HG02610 (cell line): ENCODE results near the gene EEF1B2.
"Not testable (repeated sequence)": the region's sequence is repeated elsewhere in the genome, so short reads cannot be mapped to it uniquely, and the experiment has no call there.

Experiments
- ATAC-seq: cut with Tn5 transposase; IDR thresholded peaks from one replicate; pipeline ENCODE4 v1.9.1; 2021; ENCODE audit warnings: mild to moderate bottlenecking, moderate library complexity; ENCODE audit not compliant: unreplicated experiment

Gene EEF1B2

DNA sequence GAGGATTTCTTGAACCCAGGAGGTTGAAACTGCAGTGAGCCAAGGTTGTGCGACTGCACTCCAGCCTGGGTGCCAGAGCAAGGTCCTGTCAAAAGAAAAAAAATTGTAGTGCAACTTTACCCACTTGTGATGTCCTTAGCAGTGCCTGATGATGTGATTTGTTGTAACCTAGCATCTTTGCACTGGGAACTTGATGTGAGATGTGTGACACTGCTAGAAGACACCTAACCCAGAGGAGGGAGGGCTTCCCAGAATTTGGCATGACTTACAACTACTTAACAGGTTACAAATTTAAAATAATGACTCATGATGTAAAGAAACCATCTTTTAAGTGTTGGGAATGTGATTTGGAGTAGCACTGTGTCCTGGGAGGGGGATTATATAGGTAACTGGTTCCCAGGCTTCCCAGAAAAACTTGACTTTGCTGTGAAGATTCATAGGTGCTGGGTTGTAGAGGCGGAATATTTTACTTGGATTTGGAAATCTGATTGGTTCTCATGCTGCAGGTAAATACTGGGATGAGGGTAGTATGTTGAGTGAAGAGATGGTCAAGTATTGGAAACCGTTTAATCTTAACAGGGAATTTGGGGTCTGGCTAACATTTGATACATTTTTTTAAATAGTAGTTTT, 3.7 kb downstream of the EEF1B2 start:
- no peak for ATAC-seq

DNA sequence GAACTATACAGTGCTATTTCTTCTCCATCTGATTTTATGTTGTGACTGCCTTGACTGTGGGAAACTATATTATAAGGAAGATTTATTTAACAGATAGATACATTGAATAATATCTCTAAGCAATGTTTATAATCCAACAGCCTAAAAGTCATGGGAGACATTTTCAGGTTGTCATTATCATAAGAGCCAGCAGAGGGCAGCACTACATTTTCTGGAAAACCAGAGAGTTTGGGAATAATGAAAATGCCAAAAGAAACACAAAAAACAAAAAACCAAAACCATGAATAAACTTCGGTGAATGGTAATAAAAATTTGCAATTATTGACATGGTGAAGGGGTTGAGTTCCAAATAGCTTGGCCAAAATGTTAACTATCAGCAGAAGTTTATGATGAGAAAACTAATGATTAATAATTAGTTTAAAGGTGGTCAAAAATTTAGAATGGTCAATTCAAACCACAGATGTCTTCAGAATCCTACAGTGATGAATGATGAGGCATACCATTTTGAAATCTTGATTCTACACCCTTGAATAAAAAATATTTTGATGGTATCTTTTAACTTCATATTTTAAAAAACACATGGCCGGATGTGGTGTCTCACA, 4.7 kb downstream of the EEF1B2 start:
- no peak for ATAC-seq

DNA sequence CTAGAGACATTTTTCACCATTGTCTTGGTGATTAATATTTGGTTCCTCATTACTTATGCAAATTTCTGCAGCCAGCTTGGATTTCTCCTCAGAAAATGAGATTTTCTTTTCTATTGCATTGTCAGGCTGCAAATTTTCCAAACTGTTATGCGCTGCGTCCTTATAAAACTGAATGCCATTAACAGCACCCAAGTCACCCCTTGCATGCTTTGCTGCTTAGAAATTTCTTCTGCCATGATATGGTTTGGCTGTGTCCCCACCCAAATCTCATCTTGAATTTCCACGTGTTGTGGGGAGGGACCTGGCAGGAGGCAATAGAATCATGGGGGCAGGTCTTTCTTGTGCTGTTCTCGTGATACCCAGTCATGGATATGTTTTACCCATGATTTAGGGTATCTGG, 8.5 kb downstream of the EEF1B2 start:
- ATAC-seq = not testable (repeated sequence)

DNA sequence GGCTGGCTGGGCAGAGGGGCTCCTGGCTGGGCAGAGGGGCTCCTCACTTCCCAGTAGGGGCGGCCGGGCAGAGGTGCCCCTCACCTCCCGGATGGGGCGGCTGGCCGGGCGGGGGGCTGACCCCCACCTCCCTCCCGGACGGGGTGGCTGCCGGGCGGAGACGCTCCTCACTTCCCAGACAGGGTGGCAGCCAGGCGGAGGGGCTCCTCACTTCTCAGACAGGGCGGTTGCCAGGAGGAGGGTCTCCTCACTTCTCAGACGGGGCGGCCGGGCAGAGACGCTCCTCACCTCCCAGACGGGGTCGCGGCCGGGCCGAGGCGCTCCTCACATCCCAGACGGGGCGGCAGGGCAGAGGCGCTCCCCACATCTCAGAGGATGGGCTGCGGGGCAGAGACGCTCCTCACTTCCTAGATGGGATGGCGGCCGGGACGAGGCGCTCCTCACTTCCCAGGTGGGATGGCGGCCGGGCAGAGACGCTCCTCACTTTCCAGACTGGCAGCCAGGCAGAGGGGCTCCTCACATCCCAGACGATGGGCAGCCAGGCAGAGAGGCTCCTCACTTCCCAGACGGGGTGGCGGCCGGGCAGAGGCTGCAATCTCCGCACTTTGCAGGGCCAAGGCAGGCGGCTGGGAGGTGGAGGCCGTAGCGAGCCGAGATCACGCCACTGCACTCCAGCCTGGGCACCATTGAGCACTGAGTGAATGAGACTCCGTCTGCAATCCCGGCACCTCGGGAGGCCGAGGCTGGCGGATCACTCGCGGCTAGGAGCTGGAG, 12.1 kb downstream of the EEF1B2 start:
- ATAC-seq = not testable (repeated sequence)

DNA sequence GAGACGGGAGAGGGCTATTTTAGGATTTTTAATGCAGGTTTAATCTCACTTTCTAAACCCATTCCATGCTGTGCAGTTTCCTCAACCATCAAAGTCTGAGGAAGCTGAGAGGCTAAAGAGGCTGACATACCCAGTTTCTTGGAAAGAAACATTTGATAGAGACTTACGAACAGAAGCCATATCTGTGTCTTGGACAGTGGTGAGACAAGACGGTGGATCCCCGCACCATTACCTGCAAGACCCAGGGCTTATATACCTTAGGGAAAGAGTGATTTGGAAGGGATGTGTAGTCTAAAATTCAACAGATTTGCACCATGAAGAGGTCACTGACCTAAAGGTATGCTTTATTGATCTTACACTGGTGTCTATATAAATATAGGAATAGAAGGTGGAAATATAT, 13.5 kb downstream of the EEF1B2 start:
- ATAC-seq = no peak

DNA sequence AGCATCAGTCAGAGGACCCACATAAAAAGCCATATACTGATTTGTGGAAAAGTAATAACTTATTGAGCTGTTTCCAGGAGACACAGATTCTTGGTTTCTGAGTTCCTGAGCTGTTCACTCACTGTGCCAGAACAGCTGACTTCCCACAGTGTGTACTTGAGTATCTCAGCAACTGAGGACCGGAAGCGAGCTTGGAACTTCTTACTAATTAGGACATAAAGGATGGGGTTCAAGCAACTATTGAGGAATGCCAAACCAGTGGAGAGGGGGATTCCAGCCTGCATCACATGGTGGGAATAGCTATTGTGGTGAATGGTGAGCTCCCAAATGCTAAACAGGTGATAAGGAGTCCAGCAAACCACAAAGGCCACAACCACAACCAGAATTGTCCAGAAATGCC, 16.4 kb downstream of the EEF1B2 start:
- no peak for ATAC-seq

DNA sequence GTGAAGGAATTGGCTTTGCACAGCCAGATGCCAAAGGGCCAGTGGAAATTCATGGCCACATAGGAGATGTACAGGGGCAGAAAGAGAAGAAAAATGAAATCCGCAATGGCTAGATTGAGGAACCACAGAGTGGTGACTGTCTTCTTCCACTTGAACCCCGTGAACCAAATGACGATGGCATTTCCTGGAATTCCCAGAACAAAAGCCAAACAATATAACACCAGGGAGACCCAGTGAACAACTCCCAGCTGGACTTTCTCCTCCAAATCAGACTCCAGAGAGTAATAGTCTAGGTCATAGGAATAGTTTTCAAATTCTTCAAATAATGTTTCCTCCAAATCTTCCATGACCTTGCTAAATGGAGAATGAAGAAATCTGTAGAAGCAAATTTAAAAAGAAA, 17.2 kb downstream of the EEF1B2 start:
- no peak for ATAC-seq

DNA sequence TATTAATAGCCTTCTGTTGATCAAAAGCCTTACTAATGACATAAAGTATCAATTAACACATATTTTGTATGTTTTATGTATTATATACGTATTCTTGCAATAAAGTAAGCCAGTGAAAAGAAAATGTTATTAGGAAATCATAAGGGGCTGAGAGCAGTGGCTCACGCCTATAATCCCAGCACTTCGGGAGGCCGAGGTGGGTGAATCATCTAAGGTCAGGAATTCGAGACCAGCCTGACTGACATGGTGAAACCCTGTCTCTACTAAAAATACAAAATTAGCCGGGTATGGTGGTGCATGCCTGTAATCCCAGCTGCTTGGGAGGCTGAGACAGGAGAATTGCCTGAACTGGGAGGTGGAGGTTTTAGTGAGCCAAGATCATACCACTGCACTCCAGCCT, 21.8 kb downstream of the EEF1B2 start:
- not testable (repeated sequence) for ATAC-seq

DNA sequence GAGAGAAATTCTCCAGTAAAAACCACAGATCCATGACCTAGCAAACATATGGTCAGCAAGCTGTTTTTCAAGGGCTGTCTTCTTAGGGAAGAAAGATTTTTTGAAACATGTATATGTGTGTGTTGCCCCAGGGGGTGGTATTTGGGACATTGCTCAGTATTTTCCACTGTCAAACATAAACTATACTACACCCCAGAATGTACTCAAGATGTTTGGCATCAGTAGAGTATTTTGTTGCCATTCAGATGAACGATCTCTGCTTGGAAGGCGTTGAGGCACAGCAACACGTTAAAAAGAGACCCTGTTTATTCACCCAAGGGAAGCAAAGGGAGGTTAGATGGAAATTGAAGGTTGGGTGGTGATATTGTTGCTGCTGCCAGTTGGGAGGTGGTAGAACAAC, 30.0 kb downstream of the EEF1B2 start:
- no peak for ATAC-seq

DNA sequence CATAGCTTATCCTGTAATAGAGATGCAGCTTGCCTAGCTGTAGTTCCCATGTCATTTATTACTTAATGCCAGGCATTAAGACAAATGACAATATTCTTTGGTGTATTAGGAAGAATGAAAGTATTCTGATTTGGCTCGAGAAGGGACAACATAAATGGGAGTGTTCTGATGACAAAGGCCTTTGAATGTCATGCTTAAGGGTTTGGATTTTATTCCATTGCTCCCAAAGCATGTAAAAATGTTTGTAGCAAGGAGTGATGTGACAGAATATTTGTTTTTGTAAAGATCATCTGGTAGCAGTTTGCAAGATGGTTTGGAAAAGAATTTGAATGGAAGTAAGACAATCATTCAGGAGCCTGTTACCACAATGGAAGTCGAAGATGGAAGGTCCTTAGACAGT, 30.4 kb downstream of the EEF1B2 start:
- ATAC-seq = no peak

DNA sequence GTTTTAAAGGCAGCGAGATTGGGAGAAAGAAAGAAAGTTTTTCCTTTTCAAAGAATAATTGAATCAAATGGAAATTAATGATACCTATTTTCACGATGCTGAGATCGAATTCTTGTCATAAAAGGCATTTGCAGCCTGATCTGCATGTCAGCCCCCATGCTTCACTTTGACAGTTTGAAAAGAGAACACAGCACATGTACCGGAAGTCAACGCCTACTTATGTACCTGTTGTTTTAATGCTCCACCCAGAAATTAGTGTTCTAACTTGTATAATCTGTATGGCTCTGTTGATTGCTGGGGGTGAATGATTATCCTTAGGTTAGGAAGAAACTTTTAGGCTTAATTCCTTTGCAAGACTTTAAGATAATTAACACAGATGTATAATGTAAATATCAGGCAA, 31.0 kb downstream of the EEF1B2 start:
- no peak for ATAC-seq

DNA sequence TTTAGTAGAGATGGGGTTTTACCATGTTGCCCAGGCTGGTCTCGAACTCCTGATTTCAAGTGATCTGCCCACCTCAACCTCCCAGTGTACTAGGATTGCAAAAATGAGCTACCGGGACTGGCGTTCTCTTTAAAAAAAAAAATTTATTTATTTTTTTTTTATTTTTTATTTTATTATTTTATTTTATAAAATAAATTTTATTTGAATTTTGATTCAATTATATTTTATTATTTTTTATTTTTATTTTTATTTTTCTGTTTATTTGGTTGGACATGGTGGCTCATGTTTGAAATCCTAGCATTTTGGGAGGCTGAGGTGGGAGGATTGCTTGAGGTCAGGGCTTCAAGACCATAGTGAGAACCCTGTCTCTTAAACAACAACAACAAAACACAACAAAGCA, 32.5 kb downstream of the EEF1B2 start:
- ATAC-seq = no peak

DNA sequence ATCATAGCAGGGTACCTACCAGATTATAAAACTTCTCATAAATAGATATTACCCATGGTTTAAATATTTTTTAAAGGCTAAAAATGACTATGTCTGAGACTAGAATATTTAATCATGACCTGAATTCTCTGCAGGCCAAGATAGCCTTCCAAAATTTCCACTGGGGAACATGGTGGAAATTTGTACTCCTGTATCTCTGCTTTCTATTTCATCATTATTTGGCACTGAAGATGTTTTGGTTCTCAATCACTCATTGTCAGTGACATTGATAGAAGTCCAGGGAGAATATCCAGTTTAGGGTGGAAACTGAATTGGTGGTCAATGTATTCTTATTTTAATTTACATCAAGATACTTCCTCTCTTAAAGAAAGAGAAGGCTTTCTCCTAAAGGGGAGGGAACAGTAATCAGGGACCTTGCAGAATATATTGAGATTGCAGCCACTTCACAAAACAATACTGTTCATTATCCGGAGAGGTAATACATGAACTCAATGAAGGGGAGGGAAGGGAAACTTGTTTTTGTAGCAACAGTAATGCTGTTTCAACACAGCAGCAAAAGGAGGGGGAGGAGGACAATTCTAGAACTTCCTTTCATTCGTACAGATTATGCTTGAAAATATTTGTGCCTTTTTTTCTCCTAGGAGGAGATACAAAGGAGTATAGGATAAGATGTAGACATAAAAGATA, 34.1 kb downstream of the EEF1B2 start:
- ATAC-seq = no peak

DNA sequence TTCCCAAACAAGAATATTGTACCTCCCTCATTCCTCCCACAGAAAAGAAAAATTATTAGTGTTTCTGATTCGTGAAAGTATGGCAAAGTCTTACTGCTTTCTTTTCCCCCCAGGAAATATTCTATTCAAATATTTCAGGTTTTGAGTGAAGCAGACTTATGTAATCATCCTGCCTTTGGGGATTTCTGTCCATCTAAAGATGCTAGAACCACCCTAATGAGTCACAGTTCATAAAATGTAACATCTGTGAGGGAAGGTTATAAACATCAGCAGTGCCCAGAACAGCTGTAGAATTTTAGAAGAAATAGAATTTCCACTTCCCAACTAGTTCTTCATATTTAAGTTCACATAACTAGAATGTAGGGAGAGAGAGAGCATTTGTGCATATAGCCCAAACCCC, 39.0 kb downstream of the EEF1B2 start:
- no peak for ATAC-seq

DNA sequence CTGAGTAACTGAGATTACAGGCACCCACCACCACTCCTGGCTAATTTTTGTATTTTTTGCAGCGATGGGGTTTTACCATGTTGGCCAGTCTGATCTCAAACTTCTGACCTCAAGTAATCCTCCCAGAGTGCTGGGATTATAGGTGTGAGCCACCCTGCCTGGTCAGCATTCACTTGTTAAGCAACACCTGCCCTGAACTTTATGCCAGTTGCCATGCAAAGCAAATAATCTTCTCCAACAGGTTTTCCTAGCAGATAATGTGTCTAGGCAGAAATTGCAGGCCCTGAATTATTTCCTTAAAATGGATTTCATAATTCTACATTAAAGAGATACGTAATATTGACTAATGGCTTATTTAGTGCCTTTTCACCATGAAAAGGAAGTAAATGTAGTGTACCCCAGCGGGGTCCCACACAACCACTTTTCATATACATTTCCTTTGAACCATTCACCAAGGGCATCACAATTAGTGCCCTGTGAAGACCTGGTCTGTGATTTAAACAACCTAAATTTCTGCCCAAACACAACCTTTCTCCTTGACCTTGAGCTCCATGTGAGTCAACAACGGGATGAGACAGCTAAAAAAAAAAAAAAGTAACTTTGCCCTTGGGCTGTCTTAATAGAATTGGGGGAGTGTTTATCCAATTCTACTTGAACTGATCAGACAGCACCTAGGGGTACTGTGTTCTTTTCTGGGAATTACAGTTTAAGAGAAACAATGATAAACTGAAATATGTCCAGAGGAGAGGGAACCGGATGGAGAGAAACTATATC, 41.6 kb downstream of the EEF1B2 start:
- no peak for ATAC-seq

DNA sequence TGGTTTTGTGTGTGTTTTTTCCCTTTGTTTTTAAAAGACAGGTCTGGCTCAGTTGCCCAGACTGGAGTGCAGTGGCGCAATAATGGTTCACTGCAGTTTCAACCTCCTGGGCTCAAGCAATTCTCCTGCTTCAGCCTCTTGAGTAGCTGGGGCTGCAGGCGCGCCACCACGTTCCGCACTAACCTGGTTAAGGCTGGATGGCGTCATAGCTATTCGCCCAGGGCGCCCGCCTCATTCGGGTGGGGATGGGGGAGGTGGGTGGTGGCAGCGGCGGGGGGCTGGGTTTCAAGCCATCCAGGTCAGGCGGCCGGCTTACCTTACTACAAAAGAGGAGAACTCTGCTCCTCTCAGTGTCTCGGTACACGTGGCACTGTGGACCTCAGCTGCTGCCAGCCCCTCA, 42.8 kb downstream of the EEF1B2 start:
- no peak for ATAC-seq

DNA sequence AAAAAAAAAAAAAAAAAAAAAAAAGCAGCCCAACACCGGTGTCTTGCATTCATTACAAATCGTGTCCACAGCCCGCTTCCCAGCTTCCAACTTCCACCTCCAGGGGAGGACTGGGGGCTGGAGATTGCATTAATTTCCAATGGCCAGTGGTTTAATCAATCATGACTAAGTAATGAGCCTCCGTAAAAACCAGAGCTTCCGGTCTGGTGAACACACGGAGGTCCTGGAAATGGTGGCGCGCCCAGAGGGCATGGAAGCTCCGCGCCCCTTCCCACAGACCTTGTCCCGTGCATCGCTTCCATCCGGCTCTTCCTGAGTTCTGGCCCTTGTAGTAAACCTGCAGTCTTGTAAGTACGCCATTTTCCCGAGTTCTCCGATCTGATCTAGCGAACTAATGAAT, 43.6 kb downstream of the EEF1B2 start:
- no peak for ATAC-seq

DNA sequence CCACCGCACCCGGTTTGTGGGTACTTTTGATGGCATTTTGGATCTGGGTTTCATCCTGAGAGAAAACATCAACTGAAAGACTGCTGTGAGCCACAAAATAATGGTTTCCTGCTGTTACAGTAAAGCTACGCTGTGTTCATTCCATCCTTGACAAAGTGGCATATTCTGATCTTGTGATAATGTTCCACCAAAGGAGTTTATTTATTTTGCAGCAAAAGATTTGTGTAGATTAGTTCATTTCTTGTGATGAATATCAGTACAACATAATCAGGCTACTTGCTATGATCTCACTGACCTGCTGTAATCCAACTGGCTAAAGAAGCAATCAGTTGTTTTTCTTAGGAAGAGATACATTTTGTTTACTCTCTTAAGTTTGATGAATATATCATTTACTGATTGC, 45.0 kb downstream of the EEF1B2 start:
- ATAC-seq = no peak

DNA sequence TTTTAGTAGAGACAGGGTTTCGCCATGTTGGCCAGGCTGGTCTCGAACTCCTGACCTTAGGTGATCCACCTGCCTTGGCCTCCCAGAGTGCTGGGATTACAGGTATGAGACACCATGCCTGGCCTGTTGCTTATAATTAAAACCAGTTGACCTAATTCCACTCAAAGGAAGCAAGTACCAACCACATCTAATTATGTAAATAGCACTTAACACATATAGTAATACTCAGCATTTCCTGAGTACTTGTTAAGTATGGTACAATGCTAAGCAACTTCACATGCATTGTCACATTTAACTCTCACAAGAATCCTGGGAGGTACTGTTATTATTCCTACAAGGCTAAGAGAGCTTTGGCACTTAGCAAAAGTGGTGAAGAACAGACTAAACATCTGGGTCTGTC, 47.6 kb downstream of the EEF1B2 start:
- ATAC-seq = not testable (repeated sequence)

DNA sequence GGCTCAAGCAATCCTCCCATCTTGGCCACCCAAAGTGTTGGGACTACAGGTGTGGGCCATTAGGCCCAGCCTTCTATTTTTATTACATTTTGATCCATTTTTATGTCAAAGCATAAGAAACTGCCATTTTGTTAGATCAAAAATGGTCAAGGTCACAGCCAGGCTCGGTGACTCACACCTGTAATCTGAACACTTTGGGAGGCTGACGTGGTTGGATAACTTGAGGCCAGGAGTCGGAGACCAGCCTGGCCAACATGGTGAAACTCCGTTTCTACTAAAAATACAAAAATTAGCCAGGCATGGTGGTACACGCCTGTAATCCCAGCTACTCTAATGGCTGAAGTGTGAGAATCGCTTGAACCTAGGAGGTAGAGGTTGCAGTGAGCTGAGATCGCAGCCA, 49.2 kb downstream of the EEF1B2 start:
- no peak for ATAC-seq

DNA sequence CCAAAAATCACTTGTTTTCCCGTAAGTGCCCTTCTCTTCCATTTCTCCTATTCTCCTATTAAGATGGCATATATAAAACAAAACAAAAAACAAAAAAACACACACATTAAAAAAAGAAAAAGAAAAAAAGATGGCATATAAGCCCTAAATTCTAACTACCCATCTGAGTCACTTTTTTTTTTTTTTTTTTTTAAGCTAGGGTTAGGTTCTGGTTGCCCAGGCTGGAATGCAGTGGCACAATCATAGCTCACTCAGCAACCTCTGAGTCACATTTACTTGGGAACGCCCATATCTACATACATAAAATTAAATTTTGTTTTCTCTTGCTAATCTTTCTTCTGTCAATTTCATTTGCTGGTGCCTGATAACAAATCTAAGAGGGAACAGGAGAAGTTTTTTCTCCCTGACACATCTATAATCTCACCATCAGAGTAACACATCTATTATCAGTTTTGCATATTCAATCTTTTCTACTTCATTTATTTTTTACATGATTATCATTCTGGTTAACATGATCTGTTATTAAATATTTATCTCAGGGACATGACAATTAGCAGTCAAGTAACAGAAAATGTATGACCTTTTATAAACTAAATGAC, 52.1 kb downstream of the EEF1B2 start:
- ATAC-seq = no peak
